ENCODE measurements around the gene FRMD4A.
A peak's percentile ranks its signal among the peaks of the same experiment; 100 is the strongest.
"Not testable (repeated sequence)": the region's sequence is repeated elsewhere in the genome, so short reads cannot be mapped to it uniquely, and the experiment has no call there.

FRMD4A gene

DNA sequence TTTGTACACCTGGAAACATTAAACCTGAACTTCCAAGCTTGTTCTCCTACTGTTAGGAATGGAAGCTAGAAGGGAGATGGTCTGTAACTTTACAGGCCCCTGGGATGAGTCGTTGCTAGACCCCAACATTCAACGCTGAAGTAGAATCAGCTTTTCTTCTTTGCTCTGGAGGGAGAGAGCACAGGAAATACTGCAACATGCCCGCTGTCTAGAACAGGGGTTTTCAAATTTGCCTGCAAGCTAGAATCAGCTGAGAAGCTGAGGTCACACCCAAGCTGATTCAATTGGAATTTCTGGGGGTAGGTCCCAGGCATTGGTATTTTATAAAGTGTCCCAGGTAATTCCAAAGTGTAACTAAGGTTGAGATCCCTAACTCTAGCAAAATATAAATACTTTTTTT lies 524.3 kb downstream of the FRMD4A start:
- H3K4me3 ChIP-seq (ENCODE audit: low read length): no peak overlapping the region
- no peak for DNase-seq (ENCODE audit: low read depth, low spot score)

GRCh38 chr10:13803566-13804554 lies 526.9 kb downstream of the FRMD4A start:
- no peak for DNase-seq (ENCODE audit: low read depth, low spot score)
- no peak overlapping the region for H3K4me3 ChIP-seq (ENCODE audit: low read length)

- no peak overlapping the region for H3K4me3 ChIP-seq (ENCODE audit: low read length)
- no peak for DNase-seq (ENCODE audit: low read depth, low spot score)
These were observed 528.8 kb downstream of the FRMD4A start for GRCh38 chr10:13801907-13802288.

- DNase-seq (ENCODE audit: low read depth, low spot score): no peak
- H3K4me3 ChIP-seq (ENCODE audit: low read length): no peak overlapping the region
These were observed 529.4 kb downstream of the FRMD4A start for GRCh38 chr10:13801156-13801906.

GRCh38 chr10:13797164-13797563 lies 533.6 kb downstream of the FRMD4A start:
- DNase-seq (ENCODE audit: low read depth, low spot score): no peak
- no peak overlapping the region for H3K4me3 ChIP-seq (ENCODE audit: low read length)

DNA sequence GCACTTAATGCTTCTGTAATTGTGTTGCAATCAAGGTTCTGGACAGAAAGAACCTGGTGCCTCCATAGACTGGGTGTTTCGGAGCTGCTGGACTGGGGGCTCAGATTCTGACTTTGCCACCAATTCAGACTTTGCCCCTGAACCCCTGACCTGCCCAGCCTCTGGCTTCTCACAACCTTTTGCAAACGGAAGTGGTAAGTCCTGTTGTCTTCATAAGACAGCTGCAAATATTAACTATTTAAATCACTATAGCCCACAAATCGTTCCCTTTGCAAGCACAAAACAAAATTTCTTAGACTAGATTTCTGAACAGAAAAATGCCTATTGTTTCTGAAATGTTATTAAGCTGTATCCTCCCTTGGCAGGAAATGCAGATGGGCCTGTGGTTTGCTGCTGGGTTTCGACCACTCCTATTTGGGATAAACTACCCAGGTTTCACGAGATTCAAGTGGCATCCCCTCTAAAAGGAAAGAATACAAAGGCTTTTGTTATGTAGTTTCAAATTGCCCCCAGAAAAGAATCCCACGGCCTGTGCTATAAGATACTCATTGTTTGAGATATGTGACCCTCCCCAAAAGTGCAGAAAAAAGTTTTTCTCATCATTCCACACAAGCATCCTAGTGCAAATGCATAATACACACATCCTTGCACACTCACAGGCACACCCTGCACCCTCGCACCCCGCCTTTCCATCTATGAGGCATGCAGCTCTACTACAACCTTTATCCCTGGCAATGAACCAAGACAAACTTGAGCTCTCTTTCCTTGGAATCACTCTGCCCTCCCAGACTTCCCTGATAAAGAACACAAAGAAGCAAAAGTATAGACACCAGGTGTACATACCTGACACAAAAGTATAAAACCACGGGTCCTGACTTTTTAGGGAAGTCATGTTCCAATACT lies 534.8 kb downstream of the FRMD4A start:
- H3K4me3 ChIP-seq (ENCODE audit: low read length): no peak overlapping the region
- DNase-seq (ENCODE audit: low read depth, low spot score): peak; percentile 11

DNA sequence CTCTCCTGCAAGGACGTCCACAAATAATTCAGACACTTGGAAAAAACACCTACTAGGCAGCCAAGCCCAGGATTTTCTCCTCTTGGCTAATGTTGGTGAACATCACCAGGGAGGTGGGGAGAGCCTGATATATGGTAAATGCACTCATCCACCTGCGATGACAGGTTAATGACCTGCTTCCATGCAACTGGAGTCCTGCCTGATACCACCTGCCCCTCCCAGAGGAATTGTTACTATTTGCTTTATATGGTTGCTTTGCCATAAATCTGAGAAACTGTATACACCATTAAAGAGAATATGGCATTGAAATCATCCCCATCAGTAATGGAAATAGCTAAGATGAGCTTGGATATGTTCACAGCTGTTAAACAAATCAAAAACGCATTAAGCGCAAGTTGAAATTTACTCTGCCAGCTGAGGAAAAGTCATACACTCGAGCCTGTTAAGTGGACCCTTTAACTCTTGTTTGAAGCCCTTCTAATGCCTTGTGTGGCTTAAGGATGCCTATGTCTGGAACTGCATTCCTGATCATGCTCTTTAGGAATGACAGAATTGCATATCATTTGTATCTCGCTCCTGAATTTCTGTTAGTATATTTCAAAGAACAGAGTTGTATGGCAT lies 535.6 kb downstream of the FRMD4A start:
- no peak overlapping the region for H3K4me3 ChIP-seq (ENCODE audit: low read length)
- DNase-seq (ENCODE audit: low read depth, low spot score): no peak

GRCh38 chr10:13792006-13792405 lies 538.7 kb downstream of the FRMD4A start:
- no peak overlapping the region for H3K4me3 ChIP-seq (ENCODE audit: low read length)
- DNase-seq (ENCODE audit: low read depth, low spot score): no peak

DNA sequence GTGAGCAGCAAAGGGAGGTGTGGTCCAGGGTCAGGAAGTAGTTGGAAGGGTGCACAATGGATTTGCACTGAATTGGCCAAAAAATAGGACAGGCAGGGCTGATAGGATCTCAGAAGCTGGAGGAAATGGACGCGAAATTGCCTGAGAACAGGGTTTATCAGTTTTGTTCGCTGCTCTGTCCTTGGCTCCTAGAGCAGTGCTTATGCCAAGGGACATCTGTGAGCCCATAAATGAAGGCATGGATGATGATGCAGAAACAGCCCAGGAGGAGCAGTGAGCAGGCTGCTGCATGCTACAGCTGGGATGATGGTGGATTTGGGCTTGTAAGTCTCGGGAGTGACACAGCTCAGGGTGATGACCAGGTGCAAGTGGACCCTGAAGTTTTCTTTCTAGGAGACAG lies 539.2 kb downstream of the FRMD4A start:
- no peak for DNase-seq (ENCODE audit: low read depth, low spot score)
- no peak overlapping the region for H3K4me3 ChIP-seq (ENCODE audit: low read length)

- DNase-seq (ENCODE audit: low read depth, low spot score): no peak
- no peak overlapping the region for H3K4me3 ChIP-seq (ENCODE audit: low read length)
These were observed 540.5 kb downstream of the FRMD4A start for GRCh38 chr10:13790196-13790595.

GRCh38 chr10:13789448-13789829 lies 541.3 kb downstream of the FRMD4A start:
- DNase-seq (ENCODE audit: low read depth, low spot score): no peak
- no peak overlapping the region for H3K4me3 ChIP-seq (ENCODE audit: low read length)

DNA sequence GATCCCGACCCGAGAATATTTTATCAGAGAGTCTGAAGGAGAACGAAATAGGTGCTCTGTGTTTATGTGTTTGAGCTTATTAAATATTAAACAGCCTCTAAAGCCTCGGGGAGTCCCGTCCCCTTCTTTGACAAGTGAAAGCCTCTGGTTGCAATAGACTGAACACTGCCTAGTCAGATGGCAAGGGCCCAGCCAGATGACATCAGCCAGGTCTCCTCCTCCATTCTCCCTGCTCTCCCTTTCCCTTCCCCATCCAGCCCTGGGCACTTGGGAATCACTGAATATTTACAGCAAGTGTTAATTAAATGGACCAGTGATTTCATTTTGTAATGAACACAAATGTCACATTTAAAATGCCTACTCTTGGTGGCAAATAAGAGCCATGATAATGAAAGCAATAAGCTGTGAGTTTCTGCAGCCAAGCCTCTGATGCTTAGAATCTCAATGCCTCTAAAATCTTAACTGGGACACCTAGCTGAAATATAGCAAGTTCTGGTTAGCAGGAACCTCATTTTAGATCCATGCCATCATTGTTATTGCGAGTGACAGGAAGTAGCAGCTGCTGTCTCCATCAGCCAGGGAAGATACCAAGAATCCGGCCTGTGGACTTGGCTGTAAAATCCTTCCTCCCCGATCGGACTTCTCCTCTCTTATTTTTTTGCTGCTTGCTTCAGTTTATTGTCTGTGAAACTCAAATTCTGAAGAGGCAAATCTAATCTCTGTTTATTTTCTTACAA lies 541.8 kb downstream of the FRMD4A start:
- H3K4me3 ChIP-seq (ENCODE audit: low read length): no peak overlapping the region
- DNase-seq (ENCODE audit: low read depth, low spot score): no peak

- DNase-seq (ENCODE audit: low read depth, low spot score): no peak
These were observed 542.5 kb downstream of the FRMD4A start for GRCh38 chr10:13788320-13788600.

GRCh38 chr10:13787015-13787421 lies 543.7 kb downstream of the FRMD4A start:
- peak overlapping the region; percentile 47 for H3K4me3 ChIP-seq (ENCODE audit: low read length)
- DNase-seq (ENCODE audit: low read depth, low spot score): peak; percentile 88

More at GRCh38 chr10:13788320-13788600, 542.5 kb downstream of the FRMD4A start:
- H3K4me3 ChIP-seq (ENCODE audit: low read length): no peak overlapping the region

DNA sequence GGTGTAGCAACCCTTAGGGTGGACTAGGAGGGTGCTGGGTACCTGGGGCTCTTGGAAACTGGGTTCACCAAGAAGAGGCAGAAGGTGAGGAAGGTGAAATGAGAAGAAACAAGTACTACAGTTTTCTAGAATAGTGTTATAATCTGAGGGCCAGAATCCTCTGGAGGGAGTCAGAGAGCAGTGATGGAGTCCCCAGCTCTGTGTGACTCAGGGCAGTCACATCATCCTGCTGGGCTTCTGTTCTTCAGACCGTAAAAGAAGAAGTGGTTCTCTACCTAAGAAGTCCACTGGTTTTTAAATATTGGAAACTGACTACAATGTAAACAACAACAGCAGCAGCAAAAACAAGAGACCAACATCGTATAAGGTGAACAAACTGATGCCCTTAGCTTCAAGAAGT lies 546.7 kb downstream of the FRMD4A start:
- DNase-seq (ENCODE audit: low read depth, low spot score): peak; percentile 14
- no peak overlapping the region for H3K4me3 ChIP-seq (ENCODE audit: low read length)

DNA sequence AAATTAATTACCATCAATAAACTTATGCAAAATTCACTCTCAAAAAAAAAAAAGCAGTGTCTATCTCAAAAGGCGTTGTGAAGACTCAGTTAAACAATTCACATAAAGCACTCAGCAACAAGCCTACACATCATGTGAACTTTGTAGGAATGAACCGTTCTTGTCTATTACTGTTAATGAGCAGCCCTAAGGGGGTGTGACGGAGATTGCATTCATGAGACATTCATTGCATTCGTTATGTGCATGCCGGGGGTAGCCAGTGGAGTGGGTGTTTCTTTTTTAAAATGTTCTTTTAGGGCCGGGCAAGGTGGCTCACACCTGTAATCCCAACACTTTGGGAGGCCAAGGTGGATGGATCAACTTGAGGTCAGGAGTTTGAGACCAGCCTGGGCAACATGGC lies 551.0 kb downstream of the FRMD4A start:
- DNase-seq (ENCODE audit: low read depth, low spot score): no peak
- H3K4me3 ChIP-seq (ENCODE audit: low read length): no peak overlapping the region

- not testable (repeated sequence) for DNase-seq (ENCODE audit: low read depth, low spot score); H3K4me3 ChIP-seq (ENCODE audit: low read length)
These were observed 552.1 kb downstream of the FRMD4A start for GRCh38 chr10:13778693-13778960.

DNA sequence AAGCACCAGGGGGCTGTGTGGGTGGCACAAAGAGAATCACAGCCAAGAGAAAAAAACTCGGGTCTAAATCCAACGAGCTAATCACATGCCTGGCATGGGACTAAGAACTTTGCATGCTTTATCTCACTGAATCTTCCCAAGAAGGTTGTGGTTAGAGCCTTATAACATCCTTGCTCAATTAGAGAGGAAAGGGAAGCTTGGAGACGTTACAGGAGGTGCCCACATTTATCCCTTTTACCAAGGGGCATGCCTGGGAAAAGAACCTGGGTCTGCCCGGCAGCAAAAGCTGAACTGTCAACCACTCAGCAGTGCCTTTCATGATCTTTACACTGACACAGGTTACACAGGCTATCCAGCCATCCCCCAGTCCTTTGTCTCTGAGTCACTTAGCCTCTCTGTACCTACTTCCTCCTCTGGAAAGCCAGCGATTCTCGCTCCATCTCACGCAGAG lies 553.8 kb downstream of the FRMD4A start:
- no peak overlapping the region for H3K4me3 ChIP-seq (ENCODE audit: low read length)
- no peak for DNase-seq (ENCODE audit: low read depth, low spot score)
